Measurements from ENCODE around the gene PCBP3. TPM values are rescaled to one million over a fixed set of nuclear protein-coding genes. Genes with fewer than 3 reads are reported as not detected.

The PCBP3 gene
- total and polyA plus RNA-seq, 2 donors (not counting 3 experiments of a cell fraction or from before 2014, with no cell fraction given), result 0.06 to 1.1 TPM

DNA sequence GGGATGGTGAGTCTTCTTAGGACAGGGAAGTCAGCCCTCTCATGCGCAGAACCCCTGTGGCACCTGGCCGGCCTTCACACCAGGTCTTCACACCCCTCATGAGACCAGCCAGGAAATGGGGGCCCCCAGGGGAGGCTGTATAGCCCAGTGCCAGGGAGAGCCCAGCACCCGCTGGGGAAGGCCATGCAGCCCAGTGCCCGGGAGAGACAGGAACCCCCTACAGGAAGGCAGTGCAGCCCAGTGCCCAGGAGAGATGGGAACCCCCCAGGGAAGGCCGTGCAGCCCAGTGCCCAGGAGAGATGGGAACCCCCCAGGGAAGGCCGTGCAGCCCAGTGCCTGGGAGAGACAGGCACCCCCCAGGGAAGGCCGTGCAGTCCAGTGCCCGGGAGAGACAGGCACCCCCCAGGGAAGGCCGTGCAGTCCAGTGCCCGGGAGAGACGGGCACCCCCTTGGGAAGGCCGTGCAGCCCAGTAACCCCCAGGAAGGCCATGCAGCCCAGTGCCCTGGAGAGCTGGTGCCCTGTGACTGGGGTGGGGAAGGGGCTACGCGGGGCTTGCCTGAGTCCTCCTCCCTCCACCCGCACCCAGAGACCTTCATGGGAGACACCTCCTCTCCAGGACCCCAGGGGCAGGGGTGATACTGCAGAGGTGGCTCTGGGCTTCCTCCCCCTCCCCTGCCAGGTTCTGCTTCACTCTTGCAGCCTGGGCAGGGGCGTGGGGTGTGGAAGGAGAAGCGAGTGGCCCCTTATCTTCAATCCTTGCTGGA lies 227.5 kb downstream of the PCBP3 start:
- Histone ChIP-seq H3K9me1 (replicated peaks; ENCODE audit: control insufficient read depth, extremely low read depth, insufficient read depth, low read length) (no peaks in the 10 kb centered on the region), H3K9me3 (replicated peaks; ENCODE audit: control insufficient read depth, insufficient read depth, low read length) (no peaks in the 10 kb centered on the region), H2AFZ (ENCODE audit: low read depth, low read length) (no peak overlapping the region), H3K4me1 (ENCODE audit: control insufficient read depth, extremely low read depth, insufficient read depth, low read length) (no peaks in the 10 kb centered on the region), H3K4me3 (replicated peaks in 1 of 3; ENCODE audit: insufficient read depth in 1 of 3, low read depth in 1 of 3, low read length in 3 of 3) (no peak overlapping the region), H3K79me2 (ENCODE audit: control insufficient read depth, insufficient read depth, low read length) (no peaks in the 10 kb centered on the region), H3K27me3 (ENCODE audit: control insufficient read depth in 2 of 2, insufficient read depth in 2 of 2, low read length in 2 of 2) (no peaks in the 10 kb centered on the region), H3K4me2 (ENCODE audit: insufficient read depth, low read length) (no peak overlapping the region), H3K36me3 (ENCODE audit: control insufficient read depth in 2 of 2, extremely low read depth in 1 of 2, insufficient read depth in 2 of 2, low read length in 2 of 2) (no peaks in the 10 kb centered on the region), H3K27ac (ENCODE audit: insufficient read depth, low read depth, low read length) (no peak overlapping the region), H4K20me1 (replicated peaks; ENCODE audit: control insufficient read depth, extremely low read depth, insufficient read depth, low read length) (no peaks in the 10 kb centered on the region), H3K9ac (replicated peaks; ENCODE audit: extremely low read depth, insufficient read depth, low read length) (no peak overlapping the region)
- dilution Hi-C loops (cut with MboI; ENCODE audit: extremely low pct_ligation_motif_present, low sequenced_read_pairs) (no loop called here), intact Hi-C loops (cut with micrococcal nuclease) (no loop called here)
- ChIA-PET CTCF (no interaction called here), POLR2A (no interaction called here)
- TF ChIP-seq, protein P1, sequence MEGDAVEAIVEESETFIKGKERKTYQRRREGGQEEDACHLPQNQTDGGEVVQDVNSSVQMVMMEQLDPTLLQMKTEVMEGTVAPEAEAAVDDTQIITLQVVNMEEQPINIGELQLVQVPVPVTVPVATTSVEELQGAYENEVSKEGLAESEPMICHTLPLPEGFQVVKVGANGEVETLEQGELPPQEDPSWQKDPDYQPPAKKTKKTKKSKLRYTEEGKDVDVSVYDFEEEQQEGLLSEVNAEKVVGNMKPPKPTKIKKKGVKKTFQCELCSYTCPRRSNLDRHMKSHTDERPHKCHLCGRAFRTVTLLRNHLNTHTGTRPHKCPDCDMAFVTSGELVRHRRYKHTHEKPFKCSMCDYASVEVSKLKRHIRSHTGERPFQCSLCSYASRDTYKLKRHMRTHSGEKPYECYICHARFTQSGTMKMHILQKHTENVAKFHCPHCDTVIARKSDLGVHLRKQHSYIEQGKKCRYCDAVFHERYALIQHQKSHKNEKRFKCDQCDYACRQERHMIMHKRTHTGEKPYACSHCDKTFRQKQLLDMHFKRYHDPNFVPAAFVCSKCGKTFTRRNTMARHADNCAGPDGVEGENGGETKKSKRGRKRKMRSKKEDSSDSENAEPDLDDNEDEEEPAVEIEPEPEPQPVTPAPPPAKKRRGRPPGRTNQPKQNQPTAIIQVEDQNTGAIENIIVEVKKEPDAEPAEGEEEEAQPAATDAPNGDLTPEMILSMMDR (IDR thresholded peaks at IDR 0.05; ENCODE audit: extremely low read depth in 1 of 2, insufficient read depth in 1 of 2, low read depth in 1 of 2, low read length in 2 of 2), result no peak
- TF ChIP-seq POLR2A (IDR thresholded peaks at IDR 0.05; ENCODE audit: low read depth, low read length), result no peak
- TF ChIP-seq, protein P2, sequence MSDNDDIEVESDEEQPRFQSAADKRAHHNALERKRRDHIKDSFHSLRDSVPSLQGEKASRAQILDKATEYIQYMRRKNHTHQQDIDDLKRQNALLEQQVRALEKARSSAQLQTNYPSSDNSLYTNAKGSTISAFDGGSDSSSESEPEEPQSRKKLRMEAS (IDR thresholded peaks at IDR 0.05; ENCODE audit: insufficient read depth, insufficient read length), result no peak
- no peak for TF ChIP-seq FOS (IDR thresholded peaks at IDR 0.05; ENCODE audit: borderline replicate concordance, insufficient read depth, low read length)
- no peak for TF ChIP-seq MYC (IDR thresholded peaks at IDR 0.05; ENCODE audit: low read depth, low read length)
- TF ChIP-seq POLR2AphosphoS5 (IDR thresholded peaks at IDR 0.05; ENCODE audit: insufficient read depth, low read depth, low read length), result no peak
- no peak for TF ChIP-seq GATA2 (IDR thresholded peaks at IDR 0.05; ENCODE audit: insufficient read depth, insufficient read length, low read depth, low read length)
- no peak for TF ChIP-seq EZH2 (IDR thresholded peaks at IDR 0.05; ENCODE audit: borderline replicate concordance, low read depth, low read length, severe bottlenecking)
- no peak for TF ChIP-seq JUN (IDR thresholded peaks at IDR 0.05; ENCODE audit: borderline replicate concordance, insufficient read depth, insufficient read length, low read depth)
- FAIRE-seq (no peak), DNase-seq (ENCODE audit: low read depth, low spot score) (no peak)
- BruUV-seq (replicated peaks), result no TSS peak

Measured in endothelial cell of umbilical vein (primary cell).